NB4 (cell line): ENCODE data around the gene SLC66A3.

Source experiments
- DNase-seq: peaks from one replicate; pipeline ENCODE4 v3.0.0; 2010; ENCODE audit warnings: low read depth
- H3K4me3 ChIP-seq: one replicate; pipeline ENCODE4 v1.5.1; 2011; ENCODE audit warnings: mild to moderate bottlenecking, low read depth, low read length, moderate library complexity
- CTCF ChIP-seq: IDR thresholded peaks from one replicate; pipeline ENCODE4 v1.5.1; 2012; ENCODE audit warnings: low read depth, low read length
- MAX ChIP-seq: IDR thresholded peaks from 2 replicates; pipeline ENCODE4 v1.6.1; 2011; ENCODE audit warnings: low read depth, low read length
- MYC ChIP-seq: IDR thresholded peaks from 2 replicates; pipeline ENCODE4 v1.6.1; 2011; ENCODE audit warnings: low read depth, low read length
- POLR2A ChIP-seq: IDR thresholded peaks from 2 replicates; pipeline ENCODE4 v1.6.1; 2011; ENCODE audit warnings: mild to moderate bottlenecking; ENCODE audit not compliant: insufficient read length; ENCODE audit errors: extremely low read depth

Gene SLC66A3

GRCh38 chr2:11128243-11128951 is 26.9 kb upstream of the SLC66A3 start:
- TF ChIP-seq MYC (no peak), MAX (no peak), POLR2A (no peak), CTCF (no peak)
- DNase-seq, result no peak
- H3K4me3 ChIP-seq, result no peak overlapping the region

DNA sequence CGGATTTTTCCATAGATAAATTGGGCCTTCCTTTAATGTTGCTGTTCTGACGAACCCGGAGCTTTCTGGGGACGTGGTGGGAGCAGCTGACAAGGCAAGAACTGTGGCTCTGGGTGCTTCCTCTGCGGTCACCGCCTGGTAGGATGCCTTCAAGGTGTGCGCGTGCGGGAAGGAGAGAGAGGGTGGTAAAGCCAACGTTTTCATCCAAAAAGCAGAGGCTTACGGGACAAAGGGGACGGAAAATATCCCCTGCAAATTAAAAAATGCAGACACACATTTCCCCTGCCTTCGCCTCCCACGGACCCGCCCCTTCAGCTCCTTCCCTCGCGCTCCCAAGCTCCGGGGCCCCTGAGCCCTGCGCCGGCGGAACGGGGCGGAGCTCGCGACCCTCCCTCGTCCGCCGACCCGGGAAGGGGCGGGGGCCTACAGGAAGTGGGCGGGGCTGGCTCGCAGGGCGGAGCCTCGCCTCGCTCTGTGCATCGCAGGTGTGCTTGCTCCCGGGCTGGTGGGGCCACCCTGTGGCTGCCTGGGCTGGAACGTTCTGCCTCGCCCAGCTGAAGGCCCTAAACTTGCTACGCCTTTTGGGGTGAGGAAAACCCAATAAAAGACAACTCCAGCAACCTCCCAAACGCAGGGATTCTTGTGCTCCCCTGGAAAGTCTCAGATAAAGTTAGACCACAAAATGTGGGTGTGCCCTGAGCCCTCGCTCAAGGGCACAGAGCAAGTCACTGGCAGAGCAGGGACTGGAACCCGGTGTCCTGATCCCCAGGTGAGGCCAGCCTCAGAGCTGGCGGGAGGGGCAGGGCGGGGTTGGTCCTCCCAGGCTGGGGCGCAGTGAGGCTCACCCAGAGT is 25.4 kb upstream of the SLC66A3 start:
- DNase-seq, result peak; percentile 79
- H3K4me3 ChIP-seq, result peak overlapping the region; percentile 46
- TF ChIP-seq MYC, result no peak
- TF ChIP-seq CTCF, result peak; percentile 33
- 0 out of 2 replicates have a peak, but pooled peaks have one; percentile 7 for TF ChIP-seq MAX
- TF ChIP-seq POLR2A, result no peak

DNA sequence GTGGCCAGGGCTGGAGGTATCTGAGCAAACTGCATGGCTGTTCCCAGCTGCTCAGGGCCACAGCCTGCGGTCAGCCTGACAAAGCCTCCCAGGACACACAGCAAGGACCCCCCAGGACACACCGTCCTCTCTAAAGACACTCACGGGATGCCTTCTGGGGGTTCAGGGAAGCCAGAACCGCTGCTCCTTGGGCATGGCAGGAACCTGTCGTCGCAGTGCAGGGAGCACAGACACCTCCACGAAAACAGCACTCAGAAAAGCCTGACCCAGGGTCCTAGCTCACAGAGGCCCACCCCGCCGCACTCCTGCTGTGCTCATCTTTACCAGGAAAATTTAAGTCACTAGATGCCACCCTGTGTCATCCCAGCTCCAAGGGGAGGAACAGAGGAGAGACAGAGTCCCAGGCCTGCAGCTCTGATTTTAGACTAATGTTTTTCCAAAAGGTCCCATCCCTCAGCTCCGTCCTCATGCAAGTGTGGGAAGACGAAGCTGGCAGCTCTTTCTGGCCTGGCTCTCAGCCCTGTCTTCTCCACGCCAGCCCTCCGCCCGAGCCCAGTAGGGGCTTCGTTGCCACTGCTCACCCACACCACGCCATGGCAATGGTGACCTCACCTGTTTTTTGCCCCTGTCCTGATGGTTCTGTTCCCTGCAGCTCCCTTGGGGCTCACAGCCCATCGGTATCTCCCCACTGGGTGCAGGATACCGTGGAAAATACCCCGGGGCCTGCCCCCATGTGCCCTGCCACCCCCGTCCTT is 23.9 kb upstream of the SLC66A3 start:
- TF ChIP-seq MAX (no peak), MYC (no peak), POLR2A (no peak), CTCF (no peak)
- no peak overlapping the region for H3K4me3 ChIP-seq
- no peak for DNase-seq

DNA sequence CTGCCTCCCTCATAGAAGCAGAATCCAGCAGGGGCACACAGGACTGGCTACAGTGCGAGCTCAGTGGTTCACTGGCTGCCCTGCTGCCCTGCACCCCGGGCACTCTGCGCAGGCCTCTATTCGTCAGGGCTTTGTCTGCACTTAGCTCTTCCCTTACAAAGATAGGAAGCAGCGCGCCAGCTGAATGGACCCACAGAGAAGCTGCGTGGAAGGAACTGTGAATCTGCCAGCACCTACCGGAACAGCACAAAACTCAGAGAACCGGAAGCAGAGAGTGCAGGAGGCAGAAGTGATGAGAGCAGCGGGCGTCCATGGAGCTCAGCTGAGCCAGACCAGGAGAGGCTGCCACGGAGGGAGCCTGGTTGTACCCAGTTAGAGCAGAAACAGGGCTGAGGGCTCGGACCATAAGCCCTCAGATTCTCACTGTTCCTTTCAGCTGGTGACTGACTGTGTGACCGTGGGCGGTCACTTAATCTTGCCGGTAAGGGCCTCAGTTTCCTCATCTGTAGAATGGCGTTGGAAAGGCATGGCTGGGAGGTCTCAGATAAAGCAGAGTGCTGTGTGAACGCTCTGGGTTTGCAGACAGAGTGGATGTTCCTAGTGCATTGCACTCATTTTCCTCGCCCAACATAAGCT is 23.1 kb upstream of the SLC66A3 start:
- DNase-seq, result no peak
- TF ChIP-seq POLR2A, result no peak
- TF ChIP-seq MYC, result no peak
- TF ChIP-seq CTCF, result no peak
- TF ChIP-seq MAX, result no peak
- no peak overlapping the region for H3K4me3 ChIP-seq

- H3K4me3 ChIP-seq, result no peak overlapping the region
- TF ChIP-seq MAX (no peak), CTCF (no peak), POLR2A (no peak), MYC (no peak)
- no peak for DNase-seq
These were observed 21.9 kb upstream of the SLC66A3 start for GRCh38 chr2:11133238-11133935.
